Inflammatory macrophage (primary cell): ENCODE measurements around the gene PACRG.

Experiments used
- DNase-seq, 2 donors: peaks; one replicate each; pipeline ENCODE4 v3.0.0-alpha.2; 2020 to 2022

The PACRG gene

DNA sequence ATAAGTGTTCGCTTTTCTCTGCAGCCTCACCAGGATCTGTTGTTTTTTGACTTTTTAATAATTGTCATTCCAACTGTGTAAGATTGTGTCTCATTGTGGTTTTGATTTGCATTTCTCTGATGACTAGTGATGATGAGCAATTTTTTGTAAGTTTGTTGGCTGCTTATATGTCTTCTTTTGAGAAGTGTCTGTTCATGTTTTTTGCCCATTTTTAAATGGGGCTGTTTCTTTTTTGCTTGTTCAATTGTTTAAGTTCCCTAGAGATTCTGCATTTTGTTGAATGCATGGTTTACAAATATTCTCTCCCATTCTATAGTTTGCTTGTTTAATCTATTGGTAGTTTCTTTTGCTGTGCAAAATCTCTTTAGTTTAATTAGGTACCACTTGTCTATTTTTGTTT, 295.9 kb downstream of the PACRG start:
- DNase-seq = no peak

DNA sequence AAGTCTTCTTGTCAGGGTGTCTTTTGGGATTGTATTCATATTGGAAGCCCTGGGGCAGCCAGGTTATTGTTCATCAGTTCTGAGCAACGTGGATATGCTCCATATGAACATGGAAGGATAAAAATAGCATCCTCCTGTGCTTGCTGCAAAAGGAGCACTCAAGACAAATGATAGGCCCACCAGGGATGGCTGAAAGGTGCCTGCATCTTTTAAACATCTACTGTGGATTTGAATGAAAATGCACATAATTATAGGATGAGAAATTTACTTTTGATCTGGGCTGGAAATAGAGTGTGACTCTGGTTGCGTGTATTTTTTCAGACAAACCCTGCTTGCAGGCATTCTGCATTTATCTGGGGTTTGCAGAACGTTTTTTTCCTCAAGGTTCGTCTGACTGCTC, 299.1 kb downstream of the PACRG start:
- DNase-seq = no peak

DNA sequence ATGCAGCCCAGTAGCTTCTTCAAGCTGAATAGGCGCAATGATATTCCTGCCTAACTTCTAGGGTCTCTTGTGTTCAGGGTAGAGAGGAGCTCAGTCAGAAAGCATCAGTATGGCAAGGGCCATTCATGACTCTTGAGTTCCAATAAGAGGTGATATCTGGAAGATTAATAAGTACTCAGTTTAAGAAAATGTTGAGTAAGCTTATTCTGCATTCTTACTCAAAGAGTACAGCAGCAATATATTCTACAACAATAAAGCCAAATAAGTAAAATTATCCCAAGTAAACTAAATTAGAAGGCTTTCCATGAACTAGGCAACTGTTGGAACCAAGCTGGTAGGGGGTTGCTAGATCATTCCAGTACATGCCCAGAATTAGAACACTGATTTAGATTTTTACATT, 303.2 kb downstream of the PACRG start:
- no peak for DNase-seq

DNA sequence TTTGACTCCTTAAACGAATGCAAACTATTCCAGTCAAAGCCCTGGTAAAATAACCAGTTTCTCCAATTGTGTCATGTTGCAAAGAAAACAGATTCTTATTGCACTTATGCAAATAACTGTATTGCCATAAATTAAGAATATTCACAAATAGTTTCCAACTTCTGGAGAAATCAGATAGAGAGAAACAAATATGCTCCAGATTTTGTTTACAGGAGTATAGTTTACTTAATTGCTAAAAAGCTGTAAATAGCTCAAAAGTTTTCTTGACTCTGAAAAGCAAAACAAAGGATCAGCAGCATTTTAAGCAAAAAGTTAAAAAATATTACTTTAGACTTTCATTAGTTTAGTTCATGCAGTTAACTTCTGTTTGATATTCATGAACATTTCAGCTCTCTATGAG, 304.2 kb downstream of the PACRG start:
- DNase-seq = no peak

DNA sequence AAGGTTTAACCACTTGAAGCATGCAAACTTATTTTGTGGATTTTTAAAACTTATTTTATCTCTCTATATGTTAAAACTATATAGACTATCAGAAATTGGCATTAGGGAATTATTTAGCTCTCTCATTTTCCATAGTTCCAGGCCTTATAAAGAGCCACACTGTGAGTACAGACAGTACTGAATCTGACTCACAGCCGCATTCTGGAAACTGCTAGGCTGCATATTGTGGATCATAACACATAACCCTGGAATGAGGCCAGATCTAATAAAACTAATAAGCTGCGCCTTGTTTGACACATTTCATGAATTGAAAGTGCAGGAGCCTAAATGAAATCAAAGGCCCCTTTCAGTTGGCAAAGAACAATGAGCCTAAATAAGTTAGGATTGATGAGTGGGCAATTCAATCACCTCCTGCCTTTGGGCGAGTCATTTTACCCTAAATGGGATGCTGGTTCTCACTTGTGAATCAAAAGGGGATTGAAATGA, 308.4 kb downstream of the PACRG start:
- no peak for DNase-seq

DNA sequence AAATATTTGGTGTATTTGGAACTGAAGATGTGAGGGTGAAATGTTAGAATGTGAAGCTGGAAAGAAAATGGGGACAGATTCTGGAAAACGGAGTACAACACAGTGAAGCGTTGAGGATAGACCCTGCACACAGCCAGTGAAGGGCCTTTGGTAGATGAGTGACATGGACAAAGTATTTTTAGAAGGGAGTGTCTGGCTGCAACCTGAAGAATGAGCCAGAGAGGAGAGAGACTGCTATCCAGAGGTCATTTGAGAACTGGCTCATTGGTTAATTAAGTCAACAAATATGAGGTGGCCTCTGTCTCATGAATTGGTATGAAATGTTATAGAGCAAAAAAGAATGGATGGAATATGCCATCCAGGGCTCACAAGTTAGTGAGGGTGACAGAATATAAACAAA, 310.5 kb downstream of the PACRG start:
- DNase-seq = no peak

DNA sequence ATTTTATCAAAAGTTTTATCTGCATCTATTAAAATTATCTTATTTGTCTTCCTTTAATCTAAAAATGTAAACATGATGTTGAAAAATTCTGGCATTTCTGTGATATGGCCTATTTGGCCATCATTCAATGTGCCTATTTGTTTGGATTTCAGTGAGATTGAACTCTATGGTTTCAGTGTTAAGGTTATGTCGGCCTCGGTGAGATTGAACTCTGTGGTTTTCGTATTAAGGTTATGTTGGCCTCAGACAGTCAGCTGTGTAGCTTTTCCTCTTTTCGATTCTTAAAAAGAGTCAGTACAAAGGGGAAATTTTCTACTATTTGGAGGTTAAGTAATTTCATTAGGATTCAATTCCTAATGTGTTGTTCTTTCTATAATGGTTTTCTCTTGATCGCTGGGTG, 320.6 kb downstream of the PACRG start:
- DNase-seq = no peak

DNA sequence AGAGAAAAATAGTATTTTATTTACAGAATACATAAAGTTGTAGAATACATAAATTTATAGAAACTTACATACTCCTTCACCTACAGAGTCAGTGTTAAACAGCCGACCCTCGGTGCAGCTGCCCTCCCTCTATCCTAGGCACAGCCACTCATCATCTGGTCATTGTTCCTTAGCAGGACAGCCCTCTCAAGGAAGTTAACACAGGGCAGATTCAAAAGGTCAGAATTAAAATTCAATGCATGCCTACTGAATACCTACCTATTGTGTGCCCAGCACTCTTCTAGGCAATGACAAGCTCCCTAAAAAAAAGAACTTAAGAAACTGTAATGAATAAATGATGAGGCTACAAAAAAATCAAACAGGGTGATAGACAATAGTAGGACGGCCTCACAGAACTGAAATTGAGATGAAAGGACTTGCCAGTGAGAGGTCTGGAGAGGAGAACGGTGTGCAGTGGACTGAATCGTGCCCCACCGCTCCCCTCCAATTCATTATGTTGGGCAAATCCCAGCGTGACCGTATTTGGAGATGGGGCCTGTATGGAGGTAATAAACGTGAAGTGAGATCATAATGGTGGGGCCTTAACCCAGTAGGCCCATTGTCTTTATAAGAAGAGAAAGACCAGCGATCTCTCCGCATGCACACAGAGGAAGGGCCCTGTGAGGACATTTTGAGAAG, 326.0 kb downstream of the PACRG start:
- no peak for DNase-seq

DNA sequence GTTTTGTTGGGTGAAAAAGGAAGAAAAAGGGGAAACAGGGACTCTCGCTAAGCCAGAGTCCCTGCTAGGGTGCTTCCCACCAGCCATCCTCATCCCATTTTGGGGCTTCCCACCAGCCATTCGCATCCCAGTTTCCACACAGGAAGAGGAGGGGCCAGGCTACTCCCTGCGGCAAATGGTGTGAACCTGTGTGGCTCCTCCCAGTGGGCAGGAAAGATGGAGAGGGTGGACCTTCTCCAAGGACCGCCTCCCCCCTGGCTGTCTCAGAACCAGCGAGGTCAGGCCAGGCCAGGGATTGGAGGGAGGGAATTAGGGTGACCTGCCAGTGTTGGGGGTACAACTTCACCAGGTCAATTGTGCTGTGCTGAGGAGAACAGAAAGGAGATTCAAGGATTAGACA, 326.9 kb downstream of the PACRG start:
- DNase-seq = no peak

DNA sequence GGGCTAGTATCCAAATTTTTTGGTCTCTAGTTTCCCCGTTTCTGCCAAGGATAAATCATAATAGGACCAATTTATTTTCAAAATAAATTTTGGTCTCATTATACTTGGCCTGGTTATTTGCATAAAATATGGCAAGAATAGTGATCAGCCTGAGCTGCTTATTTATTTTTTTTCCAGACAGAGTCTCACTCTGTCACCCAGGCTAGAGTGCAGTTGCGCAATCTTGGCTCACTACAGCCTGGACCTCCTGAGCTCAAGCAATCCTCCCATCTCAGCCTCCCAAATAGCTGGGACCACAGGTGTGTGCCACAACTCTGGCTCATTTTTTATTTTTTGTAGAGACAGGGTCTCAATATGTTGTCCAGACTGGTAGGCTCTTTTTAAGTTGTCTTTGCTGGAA, 329.5 kb downstream of the PACRG start:
- no peak for DNase-seq

DNA sequence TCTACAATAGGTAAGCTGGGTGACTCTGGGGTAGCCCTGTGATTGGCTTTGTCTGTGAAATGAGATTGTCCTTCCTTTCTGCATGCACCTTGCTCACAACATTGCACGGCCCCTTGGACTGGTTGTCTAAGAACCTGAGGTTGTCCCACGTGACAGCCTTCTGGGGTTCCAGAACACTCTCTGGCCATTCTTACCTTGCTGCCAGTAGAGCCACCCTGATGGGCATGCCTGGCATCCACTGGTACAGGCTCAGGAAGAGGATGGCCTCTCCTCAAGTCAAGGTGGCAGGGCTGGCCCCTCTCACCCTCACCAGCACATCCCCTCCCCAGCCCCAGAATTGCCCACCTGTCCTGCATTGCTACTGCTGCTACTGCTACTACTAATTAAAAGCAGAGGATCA, 335.0 kb downstream of the PACRG start:
- no peak for DNase-seq

DNA sequence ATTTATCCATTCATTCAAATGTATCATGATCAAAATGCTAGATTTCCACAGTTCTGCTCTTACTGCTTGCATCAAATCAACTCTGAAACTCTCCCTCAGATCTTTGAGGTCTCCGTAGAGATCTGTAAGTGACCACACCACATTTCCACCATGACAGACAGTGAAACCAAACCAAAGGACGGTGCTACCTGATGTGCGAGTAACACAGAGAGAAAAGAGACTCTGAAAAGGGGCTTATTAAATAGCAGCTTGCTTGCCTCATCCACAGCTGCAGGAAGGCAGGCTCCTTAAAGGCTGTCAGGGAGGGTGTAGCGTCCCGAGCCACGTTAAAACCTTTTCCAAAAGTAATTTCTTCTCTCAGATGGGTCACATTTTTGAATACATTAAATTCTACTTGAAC, 335.8 kb downstream of the PACRG start:
- no peak for DNase-seq

DNA sequence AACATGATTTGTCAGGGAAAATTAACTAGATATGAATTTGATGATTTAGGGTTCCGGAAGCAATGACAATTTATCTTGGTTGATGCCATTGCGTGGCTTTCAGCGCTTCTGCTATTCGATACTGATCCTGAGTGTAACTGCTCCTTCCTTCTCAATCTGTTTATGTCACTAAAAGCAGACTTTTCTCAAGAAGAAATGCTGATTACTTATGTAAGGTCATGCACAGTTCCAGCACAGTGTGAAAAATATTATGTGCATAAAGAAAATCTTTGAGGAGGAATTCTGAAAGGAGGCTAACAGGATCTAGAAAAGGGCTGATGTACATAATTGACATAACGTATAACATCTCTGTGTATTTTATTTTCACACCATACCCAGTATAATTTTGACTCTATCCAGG, 336.6 kb downstream of the PACRG start:
- DNase-seq = no peak

DNA sequence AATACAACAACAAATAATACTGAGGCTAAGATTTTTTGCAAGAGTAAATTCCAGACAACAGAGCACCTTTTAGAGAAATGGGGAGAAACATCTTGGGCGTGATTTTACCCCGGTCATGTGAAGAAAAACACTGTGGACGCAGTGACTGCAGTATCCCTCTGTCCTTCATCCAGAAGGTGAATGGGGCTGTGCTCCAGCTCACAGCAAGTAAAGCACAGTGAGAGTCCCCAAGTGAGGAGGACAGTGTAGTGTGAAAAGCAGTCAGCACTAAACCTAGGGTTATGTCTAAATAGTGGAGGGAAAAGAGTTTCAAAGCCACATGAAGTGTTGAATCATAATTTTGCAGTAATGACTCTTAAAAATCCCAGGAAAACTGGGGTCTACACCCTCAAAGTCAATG, 338.4 kb downstream of the PACRG start:
- DNase-seq = no peak

DNA sequence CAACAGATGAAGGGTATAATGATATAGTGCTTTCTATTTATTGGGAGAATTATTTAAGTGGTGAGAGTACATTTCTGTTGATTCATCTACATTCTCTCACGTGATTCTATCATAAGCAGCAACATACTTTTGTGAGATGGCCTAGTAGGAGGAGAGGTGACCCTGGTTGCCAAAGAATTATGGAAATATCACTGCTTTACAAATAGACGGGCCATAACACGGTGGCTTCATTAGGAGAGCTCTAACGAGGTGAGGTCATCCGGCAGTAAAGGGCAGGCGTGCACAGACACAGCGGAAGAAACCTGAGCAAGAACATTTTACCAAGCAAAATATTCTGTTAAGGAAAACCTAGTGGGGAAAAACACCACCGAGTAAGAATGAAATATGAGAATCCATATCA, 349.4 kb downstream of the PACRG start:
- no peak for DNase-seq

DNA sequence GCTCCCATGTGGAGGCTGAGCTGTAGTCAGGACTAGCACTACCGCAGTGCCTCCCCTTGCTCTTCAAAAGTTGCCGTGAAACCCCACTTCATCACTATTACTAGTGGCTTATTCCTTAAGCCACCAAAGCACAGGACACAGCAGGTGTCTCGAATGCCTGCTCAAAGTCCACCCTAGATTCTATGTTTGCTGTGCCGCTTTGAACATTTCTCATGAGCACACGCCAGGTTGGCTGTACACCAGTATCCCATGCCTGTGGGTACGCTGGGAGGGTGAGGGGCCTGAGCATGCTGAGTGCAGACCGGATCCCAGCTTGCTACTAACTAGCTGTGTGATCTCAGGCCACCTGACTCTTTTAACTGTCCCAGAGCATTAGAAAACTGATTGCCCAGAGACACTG, 350.9 kb downstream of the PACRG start:
- DNase-seq = no peak

DNA sequence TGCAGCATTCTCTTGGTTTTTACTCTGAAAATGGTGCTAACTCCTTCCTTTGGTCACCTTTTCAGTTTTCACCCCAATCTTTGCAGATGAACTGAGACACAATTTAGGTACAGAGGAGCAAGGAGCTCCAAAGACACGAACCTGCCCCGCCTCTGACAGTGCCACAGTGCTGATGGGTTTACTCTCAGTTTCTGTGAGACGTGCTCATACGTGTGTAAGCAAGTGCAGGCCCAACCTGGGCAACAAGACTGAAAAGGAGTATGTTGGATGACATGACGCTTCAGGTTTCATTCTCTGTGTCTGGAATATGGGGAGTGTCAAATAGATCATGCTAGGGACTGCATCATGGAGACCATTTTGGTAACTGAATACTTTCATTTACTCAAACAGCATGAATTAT, 352.5 kb downstream of the PACRG start:
- no peak for DNase-seq

DNA sequence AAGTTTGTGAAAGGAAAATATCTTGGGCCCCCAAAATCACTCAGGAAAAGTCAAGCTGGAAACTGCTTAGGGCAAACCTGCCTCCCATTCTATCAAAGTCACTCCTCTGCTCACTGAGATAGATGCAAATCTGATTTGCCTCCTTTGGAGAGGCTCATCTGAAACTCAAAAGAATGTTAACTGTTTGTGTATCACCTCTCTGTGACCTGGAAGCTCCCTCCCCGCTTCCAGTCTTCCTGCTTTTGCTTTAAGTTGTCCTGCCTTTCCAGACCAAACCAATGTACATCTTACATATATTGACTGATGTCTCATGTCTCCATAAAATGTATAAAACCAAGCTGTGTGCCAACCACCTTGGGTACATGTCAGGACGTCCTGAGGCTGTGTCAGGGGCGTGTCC, 355.4 kb downstream of the PACRG start:
- no peak for DNase-seq

DNA sequence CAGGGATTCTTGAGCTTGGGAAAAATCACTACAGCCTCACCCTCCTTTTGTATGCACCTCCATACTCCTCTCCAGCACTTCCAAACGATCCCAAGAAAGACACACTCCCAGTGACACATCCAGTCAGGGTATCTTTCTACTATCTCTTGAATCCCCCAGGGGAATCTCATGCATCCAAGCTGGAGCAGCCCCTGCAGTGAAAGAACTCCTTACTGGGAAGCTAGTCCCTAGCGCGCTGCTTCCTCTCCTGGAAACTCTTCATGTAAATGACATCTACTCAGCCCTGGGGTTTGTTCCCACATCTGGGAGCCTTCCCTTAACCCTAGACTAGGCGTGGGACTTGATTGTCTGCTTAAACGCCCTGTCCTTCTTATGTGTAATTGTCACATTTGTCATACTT, 357.7 kb downstream of the PACRG start:
- DNase-seq = no peak

DNA sequence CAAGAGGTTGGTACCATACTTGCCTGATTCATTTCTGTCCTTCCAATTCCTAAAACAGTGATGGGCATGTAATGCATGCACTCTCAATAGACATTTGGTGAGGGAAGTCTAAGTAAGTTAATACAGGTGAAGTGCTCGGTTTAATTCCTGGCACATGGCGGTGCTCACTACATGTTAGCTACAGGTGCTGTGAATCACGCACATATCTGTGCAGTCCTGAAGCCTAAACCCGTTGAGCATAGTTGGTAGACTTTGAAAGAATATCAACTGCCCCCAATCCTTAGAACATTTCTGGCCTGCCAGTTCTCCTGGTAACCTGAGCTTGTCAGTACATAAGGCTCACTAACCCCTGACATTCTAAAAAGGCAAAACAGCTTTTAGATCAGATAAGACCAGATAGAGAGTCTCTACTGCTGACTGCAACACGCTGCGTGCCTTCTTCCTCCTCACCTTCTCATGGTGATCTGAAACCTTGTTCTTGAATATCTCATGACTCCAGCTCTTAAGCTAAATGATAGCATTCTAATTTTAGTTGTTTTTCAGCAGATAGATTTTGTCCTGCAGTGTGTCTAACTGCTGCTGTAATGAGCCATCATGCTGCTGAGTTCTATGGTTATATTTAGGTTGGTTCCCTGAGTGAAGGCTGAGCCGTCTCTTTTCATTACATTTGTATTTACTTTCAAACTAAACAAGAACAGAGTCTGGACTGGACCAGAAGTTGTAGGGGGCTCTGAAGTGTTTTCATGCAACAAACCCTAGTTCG, 358.3 kb downstream of the PACRG start:
- no peak for DNase-seq

DNA sequence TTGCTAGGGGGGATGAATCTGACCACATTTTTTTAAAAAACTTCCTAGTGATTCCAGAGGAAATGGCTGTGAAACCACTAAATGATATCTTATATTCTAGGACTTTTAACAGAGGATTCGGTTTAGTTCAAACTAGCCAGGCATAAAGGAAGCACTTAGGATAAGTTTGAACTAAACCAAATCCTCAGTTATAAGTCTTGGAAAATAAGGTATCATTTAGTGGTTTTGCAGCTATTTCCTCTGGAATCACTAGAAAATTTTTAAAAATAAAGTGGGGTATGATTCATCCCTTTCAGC, 358.8 kb downstream of the PACRG start:
- DNase-seq = no peak

DNA sequence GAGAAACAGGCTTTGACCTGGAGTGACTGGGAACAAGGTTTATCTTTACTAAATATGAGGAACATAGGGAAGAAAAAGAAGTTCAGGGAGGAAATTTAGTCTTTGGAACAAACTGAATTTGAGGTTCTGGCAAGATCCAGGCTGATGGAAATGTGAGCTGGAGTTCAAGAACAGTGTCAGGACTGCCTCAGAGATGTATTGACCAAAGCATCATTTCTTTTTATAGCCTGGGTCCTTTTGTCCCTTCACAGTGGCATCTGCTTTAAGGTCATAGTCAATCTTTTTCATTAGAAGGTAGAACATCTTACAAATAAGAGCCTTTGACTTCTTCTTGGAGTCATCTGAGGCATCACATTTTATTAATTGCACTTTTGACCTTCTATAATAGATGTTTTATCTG, 360.2 kb downstream of the PACRG start:
- DNase-seq = no peak

DNA sequence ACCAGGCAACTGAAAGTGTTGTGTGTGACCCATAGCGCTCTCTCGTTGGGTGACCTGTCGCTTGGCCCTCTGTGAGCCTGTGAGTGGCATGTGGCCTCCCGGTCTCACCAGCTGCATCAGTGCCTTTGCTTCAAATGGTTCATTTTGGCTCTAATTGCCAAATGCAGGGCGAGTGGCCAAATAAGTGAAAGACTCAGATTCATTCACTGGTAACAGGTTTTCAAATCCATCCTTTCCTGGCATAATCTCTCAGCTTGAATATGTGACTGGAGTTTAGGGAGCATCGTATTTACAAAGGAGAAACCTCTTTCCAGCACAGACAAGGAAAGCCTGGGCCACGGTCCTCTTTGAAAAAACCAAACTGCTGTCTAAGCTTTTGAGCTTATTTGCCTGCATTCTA, 365.1 kb downstream of the PACRG start:
- no peak for DNase-seq

DNA sequence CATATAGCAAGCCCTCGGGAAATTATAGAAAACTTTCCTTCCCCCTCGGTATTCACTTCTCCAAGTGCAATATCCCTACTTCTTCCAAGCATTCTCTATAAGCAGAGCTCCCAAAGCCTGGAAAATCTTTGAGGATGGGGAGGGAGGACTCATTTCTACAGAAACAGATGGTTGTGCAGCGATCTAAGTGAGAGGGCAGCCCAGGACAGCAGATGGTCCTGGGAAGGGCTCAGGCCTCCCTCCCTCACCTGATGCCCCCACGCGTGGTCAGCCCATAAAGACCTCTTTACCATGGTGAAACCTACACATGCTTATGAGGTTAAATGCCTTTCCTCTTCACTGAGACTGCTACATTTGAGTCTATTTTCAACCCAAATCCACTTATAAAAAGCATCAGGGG, 367.1 kb downstream of the PACRG start:
- no peak for DNase-seq

DNA sequence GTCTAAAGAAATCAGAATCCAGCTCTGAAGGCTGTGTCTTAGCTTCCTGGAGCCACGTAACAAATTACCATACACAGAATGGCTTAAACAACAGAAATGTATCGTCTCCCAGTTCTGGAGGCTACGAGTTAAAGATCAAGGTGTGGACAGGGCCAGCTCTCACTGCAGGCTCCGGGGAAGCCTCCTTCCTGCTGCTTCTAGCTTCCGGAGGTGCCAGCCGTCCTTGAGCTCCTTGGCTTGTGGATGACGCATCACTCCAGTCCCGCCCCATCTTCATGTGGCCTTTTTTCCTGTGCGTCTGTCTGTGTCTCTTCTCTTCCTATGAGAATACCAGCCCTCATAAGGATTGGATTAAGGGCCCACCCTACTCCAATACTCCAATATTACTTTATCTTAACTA, 367.6 kb downstream of the PACRG start:
- DNase-seq = no peak
